ENCODE results near the gene COASY.

DNA sequence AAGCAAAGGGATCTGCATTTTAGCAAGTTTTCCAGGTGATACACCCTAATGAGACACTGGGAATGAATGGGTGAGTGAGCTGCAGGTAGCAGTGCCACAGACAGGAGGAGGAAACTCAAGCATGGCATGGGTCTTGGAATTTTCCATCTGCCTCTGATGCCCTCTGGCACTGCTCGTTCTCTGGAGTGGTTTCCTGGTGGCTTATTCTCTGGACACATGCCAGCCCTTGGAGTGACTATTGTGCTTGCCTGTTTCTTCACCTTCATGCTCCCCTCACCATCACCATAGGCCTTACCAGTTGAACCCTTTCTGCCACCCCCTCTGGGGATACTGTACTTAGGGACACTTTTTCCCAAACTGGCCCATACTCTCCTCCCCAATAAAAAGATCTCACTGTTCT lies 1.6 kb downstream of the COASY start:
- TF ChIP-seq, protein P1, sequence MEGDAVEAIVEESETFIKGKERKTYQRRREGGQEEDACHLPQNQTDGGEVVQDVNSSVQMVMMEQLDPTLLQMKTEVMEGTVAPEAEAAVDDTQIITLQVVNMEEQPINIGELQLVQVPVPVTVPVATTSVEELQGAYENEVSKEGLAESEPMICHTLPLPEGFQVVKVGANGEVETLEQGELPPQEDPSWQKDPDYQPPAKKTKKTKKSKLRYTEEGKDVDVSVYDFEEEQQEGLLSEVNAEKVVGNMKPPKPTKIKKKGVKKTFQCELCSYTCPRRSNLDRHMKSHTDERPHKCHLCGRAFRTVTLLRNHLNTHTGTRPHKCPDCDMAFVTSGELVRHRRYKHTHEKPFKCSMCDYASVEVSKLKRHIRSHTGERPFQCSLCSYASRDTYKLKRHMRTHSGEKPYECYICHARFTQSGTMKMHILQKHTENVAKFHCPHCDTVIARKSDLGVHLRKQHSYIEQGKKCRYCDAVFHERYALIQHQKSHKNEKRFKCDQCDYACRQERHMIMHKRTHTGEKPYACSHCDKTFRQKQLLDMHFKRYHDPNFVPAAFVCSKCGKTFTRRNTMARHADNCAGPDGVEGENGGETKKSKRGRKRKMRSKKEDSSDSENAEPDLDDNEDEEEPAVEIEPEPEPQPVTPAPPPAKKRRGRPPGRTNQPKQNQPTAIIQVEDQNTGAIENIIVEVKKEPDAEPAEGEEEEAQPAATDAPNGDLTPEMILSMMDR (IDR thresholded peaks at IDR 0.05), result no peak
- TF ChIP-seq POLR2A (IDR thresholded peaks at IDR 0.05), result no peak
